Breast epithelium (tissue), 3 donors: ENCODE results near the gene CADM2.

Source experiments
- CTCF ChIP-seq, 3 donors: fragments of 450-650 bp; IDR thresholded peaks; one replicate each; pipeline ENCODE4 v1.5.1; 2016 to 2017; ENCODE audit warnings: antibody characterized with exemption in 3 of 3, mild to moderate bottlenecking in 3 of 3, moderate library complexity in 3 of 3
- POLR2A ChIP-seq: fragments of 450-650 bp; IDR thresholded peaks from one replicate; pipeline ENCODE4 v1.6.1; 2016; ENCODE audit warnings: antibody characterized with exemption, mild to moderate bottlenecking, moderate library complexity

DNA sequence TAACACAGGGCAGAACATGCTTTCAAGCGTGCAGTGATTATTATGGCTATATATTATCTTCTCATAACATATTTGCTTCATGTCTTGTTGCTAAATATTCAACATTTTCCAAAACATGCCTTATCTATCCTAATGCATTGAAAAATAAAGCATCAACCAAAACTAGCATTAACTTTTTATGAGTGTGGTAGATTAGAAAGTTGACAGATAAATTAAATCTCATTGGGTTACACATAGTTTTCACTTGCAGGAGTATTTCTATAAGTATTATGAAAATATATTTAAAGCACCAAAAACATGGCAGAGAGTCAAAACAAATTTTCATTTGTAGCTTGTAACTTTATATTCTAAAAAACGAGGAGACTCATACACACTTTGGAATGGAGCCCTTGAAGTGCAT lies 141.5 kb downstream of the CADM2 start:
- no peak for TF ChIP-seq CTCF (IDR thresholded peaks at IDR 0.05)
- TF ChIP-seq POLR2A: no peak
